GM06990 (cell line): ENCODE data around the gene PDE5A.
A peak's percentile ranks its signal among the peaks of the same experiment; 100 is the strongest.
"Not testable (repeated sequence)": the region's sequence is repeated elsewhere in the genome, so short reads cannot be mapped to it uniquely, and the experiment has no call there.

ENCODE experiments used
- DNase-seq: peaks from one replicate; pipeline ENCODE4 v3.0.0-alpha.2; 2011; ENCODE audit not compliant: insufficient read length; ENCODE audit errors: extremely low read depth
- H3K27me3 ChIP-seq: replicated peaks from 2 replicates; pipeline ENCODE4 v1.6.0; 2011; ENCODE audit warnings: low read length; ENCODE audit not compliant: control insufficient read depth, insufficient read depth
- H3K36me3 ChIP-seq: 2 replicates; pipeline ENCODE4 v1.5.1; 2011; ENCODE audit warnings: low read length; ENCODE audit not compliant: control insufficient read depth, insufficient read depth
- H3K4me3 ChIP-seq: replicated peaks from 2 replicates; pipeline ENCODE4 v1.5.1; 2011; ENCODE audit warnings: low read depth, mild to moderate bottlenecking, control low read depth, low read length
- TF ChIP-seq, protein P1 (sequence below): IDR thresholded peaks from 2 replicates; pipeline ENCODE4 v1.5.1; 2011; ENCODE audit warnings: low read length, control low read depth, mild to moderate bottlenecking, inconsistent platforms; ENCODE audit not compliant: insufficient read depth, poor library complexity, severe bottlenecking

Gene PDE5A

GRCh38 chr4:119667802-119668201 lies 39.2 kb upstream of the PDE5A start:
- Histone ChIP-seq H3K4me3 (no peak overlapping the region), H3K27me3 (no peaks in the 10 kb centered on the region), H3K36me3 (no peaks in the 10 kb centered on the region)
- DNase-seq: no peak
- TF ChIP-seq, protein P1, sequence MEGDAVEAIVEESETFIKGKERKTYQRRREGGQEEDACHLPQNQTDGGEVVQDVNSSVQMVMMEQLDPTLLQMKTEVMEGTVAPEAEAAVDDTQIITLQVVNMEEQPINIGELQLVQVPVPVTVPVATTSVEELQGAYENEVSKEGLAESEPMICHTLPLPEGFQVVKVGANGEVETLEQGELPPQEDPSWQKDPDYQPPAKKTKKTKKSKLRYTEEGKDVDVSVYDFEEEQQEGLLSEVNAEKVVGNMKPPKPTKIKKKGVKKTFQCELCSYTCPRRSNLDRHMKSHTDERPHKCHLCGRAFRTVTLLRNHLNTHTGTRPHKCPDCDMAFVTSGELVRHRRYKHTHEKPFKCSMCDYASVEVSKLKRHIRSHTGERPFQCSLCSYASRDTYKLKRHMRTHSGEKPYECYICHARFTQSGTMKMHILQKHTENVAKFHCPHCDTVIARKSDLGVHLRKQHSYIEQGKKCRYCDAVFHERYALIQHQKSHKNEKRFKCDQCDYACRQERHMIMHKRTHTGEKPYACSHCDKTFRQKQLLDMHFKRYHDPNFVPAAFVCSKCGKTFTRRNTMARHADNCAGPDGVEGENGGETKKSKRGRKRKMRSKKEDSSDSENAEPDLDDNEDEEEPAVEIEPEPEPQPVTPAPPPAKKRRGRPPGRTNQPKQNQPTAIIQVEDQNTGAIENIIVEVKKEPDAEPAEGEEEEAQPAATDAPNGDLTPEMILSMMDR: no peak

- H3K27me3 ChIP-seq: no peaks in the 10 kb centered on the region
- no peak for DNase-seq
- TF ChIP-seq, protein P1: no peak
- no peaks in the 10 kb centered on the region for H3K36me3 ChIP-seq
- no peak overlapping the region for H3K4me3 ChIP-seq
These were observed 38.1 kb upstream of the PDE5A start for GRCh38 chr4:119666653-119667091.

DNA sequence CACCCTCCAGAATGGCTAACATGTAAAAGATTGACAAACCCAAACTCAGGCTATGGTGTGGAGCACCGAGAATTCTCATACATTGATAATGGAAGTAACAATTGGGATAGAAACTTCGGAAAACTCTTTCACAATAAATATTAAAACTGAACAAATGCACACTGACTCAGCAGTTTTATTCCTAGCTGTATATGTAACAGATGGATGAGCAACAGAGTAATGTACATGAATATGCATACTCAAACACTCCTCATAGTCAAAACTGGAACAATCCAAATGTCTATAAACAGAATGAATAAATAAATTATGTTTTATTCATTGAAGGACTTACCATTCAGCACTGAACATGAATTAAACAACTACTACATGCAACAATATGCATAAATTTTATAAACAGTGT lies 37.1 kb upstream of the PDE5A start:
- Histone ChIP-seq H3K36me3 (no peaks in the 10 kb centered on the region), H3K27me3 (no peaks in the 10 kb centered on the region), H3K4me3 (no peak overlapping the region)
- TF ChIP-seq, protein P1: no peak
- no peak for DNase-seq

DNA sequence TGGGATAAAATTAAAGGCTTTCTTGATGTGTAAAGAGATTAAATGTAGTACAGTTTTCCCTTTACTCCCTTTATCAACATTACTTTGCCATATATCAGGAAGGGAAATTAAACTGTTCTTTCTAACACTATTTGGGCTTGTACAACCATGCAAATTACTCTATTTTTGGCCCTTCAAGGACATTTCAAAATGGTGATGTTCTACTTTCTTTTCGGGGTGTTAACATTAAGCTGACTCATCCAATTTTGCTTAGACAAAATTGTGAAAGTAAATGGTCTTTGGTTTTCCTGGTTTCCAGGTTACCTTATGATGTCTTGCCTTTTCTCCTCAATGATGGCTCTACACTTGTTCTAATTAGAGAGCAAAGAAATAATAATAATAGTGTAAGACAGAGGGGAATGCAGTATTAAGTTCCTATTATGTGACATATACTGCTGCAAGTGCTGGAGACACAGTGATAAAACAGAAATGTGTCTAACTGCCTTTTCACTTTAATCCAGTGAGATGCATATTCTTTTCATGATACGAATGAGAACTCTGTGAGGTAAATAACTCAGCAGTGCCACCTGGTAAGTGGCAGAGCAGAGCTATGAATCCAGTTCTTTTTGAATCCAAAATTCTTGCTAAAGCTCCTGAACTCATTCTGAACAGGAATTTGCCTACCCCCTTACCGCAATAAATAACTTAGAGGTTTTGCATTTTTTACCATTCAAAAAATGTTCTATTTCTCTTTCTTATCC lies 35.7 kb upstream of the PDE5A start:
- TF ChIP-seq, protein P1: no peak
- peak overlapping the region; percentile 40 for H3K4me3 ChIP-seq
- DNase-seq: no peak
- H3K27me3 ChIP-seq: no peaks in the 10 kb centered on the region
- H3K36me3 ChIP-seq: no peaks in the 10 kb centered on the region

DNA sequence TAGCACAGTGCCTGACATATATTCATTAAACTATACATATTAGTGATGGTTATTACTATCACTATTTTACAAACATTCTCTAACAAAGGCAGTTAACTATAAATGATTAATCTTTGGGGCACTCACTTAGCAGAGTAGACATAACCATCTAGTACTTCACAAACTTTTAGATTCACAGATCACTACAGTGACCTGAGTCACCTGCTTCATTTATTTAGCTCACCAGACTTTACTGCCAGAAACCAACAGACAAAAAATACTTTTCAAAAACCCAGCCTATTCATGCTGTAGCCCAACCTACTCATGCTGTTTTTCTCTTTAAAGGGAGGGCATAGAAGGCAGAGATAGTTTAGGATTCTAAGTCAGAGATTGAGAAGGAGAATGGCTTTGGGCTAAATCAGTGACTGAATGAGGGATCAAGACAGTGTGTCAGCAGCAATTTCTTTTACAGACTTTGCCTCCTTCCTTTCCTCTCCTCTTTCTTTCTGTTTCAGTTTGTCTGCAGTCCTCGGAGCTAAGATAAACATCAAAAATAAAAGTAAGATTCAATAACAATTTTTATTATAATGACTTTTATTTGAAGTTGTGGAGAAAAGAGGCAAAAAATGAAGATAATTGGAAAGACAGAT lies 34.7 kb upstream of the PDE5A start:
- Histone ChIP-seq H3K36me3 (no peaks in the 10 kb centered on the region), H3K4me3 (peak overlapping the region; percentile 40), H3K27me3 (no peaks in the 10 kb centered on the region)
- DNase-seq: no peak
- TF ChIP-seq, protein P1: no peak

DNA sequence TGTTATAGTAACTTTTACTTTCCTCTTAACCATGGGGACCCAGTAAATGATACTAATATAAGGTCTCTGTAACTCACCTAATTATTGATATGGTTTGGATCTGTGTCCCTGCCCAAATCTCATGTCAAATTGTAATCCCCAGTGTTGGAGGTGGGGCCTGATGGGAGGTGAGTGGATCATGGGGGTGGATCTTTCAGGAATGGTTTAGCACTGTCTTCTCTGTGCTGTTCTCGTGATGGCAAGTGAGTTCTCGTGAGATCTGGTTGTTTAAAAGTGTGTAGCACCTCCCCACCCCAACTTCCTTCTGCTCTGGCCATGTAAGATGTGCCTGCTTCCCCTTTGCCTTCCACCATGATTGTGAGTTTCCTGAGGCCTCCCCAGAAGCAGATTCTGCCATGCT lies 34.0 kb upstream of the PDE5A start:
- H3K36me3 ChIP-seq, H3K27me3 ChIP-seq, DNase-seq: not testable (repeated sequence)

More for the DNA sequence above, 34.0 kb upstream of the PDE5A start:
- H3K4me3 ChIP-seq: not testable (repeated sequence)
